GM23248 (cell line): ENCODE results near the gene TSPAN16.

Source experiments
- EZH2 ChIP-seq: fragments of 200-600 bp; sonication (generic); IDR thresholded peaks from 2 replicates; pipeline ENCODE4 v1.6.1; 2018; ENCODE audit warnings: antibody characterized with exemption, mild to moderate bottlenecking; ENCODE audit not compliant: insufficient read depth, poor library complexity, severe bottlenecking
- EZH2phosphoT487 ChIP-seq: fragments of 200-600 bp; sonication (generic); IDR thresholded peaks from 2 replicates; pipeline ENCODE4 v1.6.1; 2018; ENCODE audit warnings: antibody characterized with exemption, moderate library complexity, mild to moderate bottlenecking, low read depth; ENCODE audit not compliant: insufficient read depth

- TF ChIP-seq EZH2 (no peak), EZH2phosphoT487 (no peak)
Observed at GRCh38 chr19:11335449-11336146, 39.6 kb downstream of the TSPAN16 start.
